Activated naive CD4-positive, alpha-beta T cell treated with anti-CD3 and anti-CD28 coated beads, Interleukin-2, amount 10 ng/mL, durations not matched to agents 7 days and 5 days (primary cell): ENCODE results near the gene IGFBP3.

Experiments
- CTCF ChIA-PET: fragments of 350-600 bp; sonication (Branson Sonifier 250); formaldehyde crosslinking; loops from one replicate; lab custom pipeline; 2021; ENCODE audit warnings: antibody characterized with exemption; lab: Charles Lee
- DNase-seq: peaks from one replicate; pipeline ENCODE4 v3.0.0-alpha.2; 2020
- H3K27ac Mint-ChIP-seq: one replicate; pipeline ENCODE4 v1.8.0; 2021; ENCODE audit warnings: mild to moderate bottlenecking, moderate library complexity, mixed read lengths
- H3K27me3 Mint-ChIP-seq: one replicate; pipeline ENCODE4 v1.8.0; 2021; ENCODE audit warnings: mild to moderate bottlenecking, mixed read lengths
- H3K36me3 Mint-ChIP-seq: one replicate; pipeline ENCODE4 v1.8.0; 2021; ENCODE audit warnings: mixed read lengths
- H3K4me1 Mint-ChIP-seq: one replicate; pipeline ENCODE4 v1.8.0; 2021; ENCODE audit warnings: mixed read lengths
- H3K4me3 Mint-ChIP-seq: one replicate; pipeline ENCODE4 v1.8.0; 2021; ENCODE audit warnings: mild to moderate bottlenecking, moderate library complexity, mixed read lengths
- H3K9me3 Mint-ChIP-seq: one replicate; pipeline ENCODE4 v1.8.0; 2021; ENCODE audit warnings: mixed read lengths

Gene IGFBP3

DNA sequence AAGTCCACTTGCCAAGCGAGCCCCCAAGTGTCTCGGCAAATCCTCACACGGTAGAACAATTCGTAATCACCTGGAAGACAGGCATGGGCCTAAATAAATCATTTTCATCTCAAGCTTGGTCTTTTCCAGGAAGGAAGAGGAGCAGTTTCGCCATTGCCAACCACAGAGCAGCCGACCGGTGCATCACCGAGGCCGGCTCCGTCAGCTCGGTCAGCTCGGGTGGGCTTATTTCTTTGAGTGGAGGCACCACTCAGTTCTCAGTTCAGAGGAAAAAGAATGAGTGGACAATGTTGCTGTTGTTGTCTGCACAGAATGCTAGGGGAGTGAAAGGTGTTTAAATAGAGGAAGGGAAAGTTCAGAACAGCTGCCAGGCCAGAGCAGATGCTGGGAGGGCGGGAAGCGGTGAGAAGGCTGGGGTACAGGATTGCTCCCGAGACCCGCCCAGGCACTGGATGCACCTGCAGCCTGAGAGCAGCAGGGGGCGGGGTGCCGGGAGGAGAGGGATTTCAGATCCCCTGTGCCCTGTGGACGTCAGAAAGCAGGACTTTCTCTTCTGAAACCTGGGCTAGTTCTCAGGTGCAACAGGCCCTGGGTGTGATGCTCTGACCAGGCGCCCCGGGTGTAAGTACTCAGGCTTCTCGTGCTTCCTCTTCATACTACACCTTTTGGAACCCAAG lies 17.7 kb upstream of the IGFBP3 start:
- H3K27ac Mint-ChIP-seq = no peak overlapping the region
- CTCF ChIA-PET = no interaction called here
- peaks cover 19% of the 10 kb centered on the region for H3K4me1 Mint-ChIP-seq
- H3K9me3 Mint-ChIP-seq = peaks cover 6% of the 10 kb centered on the region
- H3K27me3 Mint-ChIP-seq = no peaks in the 10 kb centered on the region
- peaks cover 3% of the 10 kb centered on the region for H3K36me3 Mint-ChIP-seq
- H3K4me3 Mint-ChIP-seq = no peak overlapping the region
- DNase-seq = no peak

DNA sequence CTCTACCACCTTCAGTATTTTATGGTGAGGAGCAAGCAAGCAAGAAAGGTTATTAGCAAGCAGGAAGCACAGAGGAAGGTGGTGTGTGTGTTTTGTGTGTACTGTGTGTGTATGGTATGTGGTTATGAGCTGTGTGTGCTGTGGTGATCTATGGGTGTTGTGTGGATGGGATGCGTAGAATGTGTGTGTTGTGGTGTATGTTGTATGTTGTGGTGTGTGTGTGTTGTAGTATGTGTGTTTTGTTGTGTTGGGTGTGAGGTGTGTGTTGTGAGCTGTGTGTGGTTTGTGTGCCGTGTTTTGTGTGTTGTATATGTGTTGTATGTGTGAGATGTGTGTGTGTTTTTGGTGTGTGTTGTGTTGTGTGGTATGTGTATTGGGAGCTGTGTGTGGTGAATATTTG lies 16.8 kb upstream of the IGFBP3 start:
- Mint-ChIP-seq H3K9me3 (peaks cover 6% of the 10 kb centered on the region), H3K36me3 (peaks cover 3% of the 10 kb centered on the region), H3K4me1 (peaks cover 19% of the 10 kb centered on the region), H3K27ac (no peak overlapping the region), H3K4me3 (no peak overlapping the region), H3K27me3 (no peaks in the 10 kb centered on the region)
- CTCF ChIA-PET = interaction anchor here (1.9 kb wide), 1 partner anchor 14 kb away, joined by 7 read pairs; no protein-coding TSS in a partner anchor
- DNase-seq = no peak

DNA sequence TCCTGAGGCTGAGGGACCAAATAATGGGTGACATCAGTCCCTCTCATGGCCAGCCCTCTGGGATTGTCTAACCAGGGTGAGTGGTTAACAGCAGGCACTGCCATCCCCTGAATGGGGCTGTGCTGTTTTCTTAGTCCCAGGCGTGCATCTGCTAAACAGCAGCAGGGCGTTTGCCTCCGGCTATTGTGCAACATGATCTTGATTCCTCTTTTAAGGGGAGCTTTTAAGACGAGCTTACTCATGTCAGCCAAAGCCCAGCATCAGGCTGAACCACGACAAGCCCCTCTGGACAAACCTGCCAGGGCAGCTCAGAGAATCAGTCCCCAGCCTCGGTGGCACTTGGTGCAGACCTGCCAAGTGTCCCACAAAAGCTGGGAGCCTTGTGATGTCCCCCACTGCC lies 16.2 kb upstream of the IGFBP3 start:
- no peaks in the 10 kb centered on the region for H3K27me3 Mint-ChIP-seq
- CTCF ChIA-PET = interaction anchor here (1.9 kb wide), 1 partner anchor 14 kb away, joined by 7 read pairs; no protein-coding TSS in a partner anchor
- no peak overlapping the region for H3K4me3 Mint-ChIP-seq
- no peak for DNase-seq
- H3K4me1 Mint-ChIP-seq = peaks cover 19% of the 10 kb centered on the region
- no peak overlapping the region for H3K27ac Mint-ChIP-seq
- H3K9me3 Mint-ChIP-seq = peaks cover 6% of the 10 kb centered on the region
- peaks cover 3% of the 10 kb centered on the region for H3K36me3 Mint-ChIP-seq

DNA sequence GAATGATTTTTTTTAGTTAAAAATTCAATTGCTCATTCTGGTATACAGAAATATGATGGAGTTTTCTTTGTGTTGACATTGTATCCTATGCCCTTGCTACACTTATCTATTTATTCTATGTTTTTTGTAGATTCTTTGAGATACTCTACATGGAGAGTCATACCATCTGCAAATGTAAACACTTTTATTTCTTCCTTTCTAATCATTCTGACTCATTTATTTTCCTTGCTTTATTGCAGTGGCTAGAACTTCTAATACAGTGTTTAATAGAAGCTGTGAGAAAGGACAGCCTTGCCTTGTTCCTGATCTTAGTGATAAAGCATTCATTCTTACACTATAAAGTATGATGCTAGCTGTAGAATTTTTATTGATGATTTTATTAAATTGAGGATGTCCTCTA lies 9.9 kb upstream of the IGFBP3 start:
- H3K27me3 Mint-ChIP-seq = peaks cover 4% of the 10 kb centered on the region
- no peaks in the 10 kb centered on the region for H3K9me3 Mint-ChIP-seq
- no peak overlapping the region for H3K4me3 Mint-ChIP-seq
- CTCF ChIA-PET = no interaction called here
- H3K4me1 Mint-ChIP-seq = peaks cover 3% of the 10 kb centered on the region
- H3K27ac Mint-ChIP-seq = no peak overlapping the region
- DNase-seq = no peak
- no peaks in the 10 kb centered on the region for H3K36me3 Mint-ChIP-seq

DNA sequence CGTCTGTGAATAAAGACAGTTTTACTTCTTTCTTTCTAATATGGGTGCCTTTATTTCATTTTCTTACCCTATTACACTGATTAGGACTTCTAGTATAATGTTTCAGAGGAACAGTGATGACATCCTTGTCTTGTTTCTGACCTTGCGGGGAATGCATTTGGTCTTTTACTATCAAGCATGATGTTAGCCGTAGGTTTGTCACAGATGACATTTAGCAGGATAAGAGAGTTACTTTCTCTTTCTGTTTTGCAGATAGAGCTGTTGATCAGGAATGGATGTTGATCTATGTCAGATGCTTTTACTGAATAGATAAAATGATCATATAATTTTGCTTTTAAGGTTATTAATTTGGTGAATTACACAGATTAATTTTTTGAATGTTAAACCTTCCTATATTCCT lies 6.6 kb upstream of the IGFBP3 start:
- peaks cover 29% of the 10 kb centered on the region for H3K27me3 Mint-ChIP-seq
- CTCF ChIA-PET = no interaction called here
- peak overlapping the region; percentile 16 for H3K4me3 Mint-ChIP-seq
- no peak for DNase-seq
- peak overlapping the region; percentile 53 for H3K27ac Mint-ChIP-seq
- no peaks in the 10 kb centered on the region for H3K9me3 Mint-ChIP-seq
- H3K4me1 Mint-ChIP-seq = peaks cover 10% of the 10 kb centered on the region
- H3K36me3 Mint-ChIP-seq = no peaks in the 10 kb centered on the region

DNA sequence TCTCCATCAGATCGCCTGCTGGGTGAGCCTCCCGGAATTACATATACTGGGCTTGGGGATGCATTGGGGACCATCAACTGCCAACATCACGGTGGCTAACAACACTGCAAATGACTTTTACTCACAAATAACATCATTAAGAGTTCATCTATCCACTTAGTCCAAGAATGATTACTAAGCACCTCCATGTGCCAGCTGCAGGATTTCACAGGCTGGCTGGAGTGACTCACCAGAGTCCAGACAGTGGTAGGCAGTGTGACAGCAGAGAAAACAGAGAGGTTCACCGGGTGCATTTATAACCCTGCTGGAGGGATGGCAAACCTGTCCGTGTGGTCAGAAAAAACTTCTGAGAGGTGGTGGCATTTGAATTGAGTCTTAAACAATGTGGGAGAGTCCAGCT lies 3.2 kb upstream of the IGFBP3 start:
- Mint-ChIP-seq H3K9me3 (no peaks in the 10 kb centered on the region), H3K4me1 (peaks cover 35% of the 10 kb centered on the region), H3K27ac (no peak overlapping the region), H3K27me3 (peaks cover 57% of the 10 kb centered on the region), H3K4me3 (no peak overlapping the region), H3K36me3 (no peaks in the 10 kb centered on the region)
- no peak for DNase-seq
- CTCF ChIA-PET = interaction anchor here (1.9 to 11.2 kb wide), 2 partner anchors 13 to 1162 kb away, joined by 7 to 84 read pairs; no protein-coding TSS in a partner anchor

DNA sequence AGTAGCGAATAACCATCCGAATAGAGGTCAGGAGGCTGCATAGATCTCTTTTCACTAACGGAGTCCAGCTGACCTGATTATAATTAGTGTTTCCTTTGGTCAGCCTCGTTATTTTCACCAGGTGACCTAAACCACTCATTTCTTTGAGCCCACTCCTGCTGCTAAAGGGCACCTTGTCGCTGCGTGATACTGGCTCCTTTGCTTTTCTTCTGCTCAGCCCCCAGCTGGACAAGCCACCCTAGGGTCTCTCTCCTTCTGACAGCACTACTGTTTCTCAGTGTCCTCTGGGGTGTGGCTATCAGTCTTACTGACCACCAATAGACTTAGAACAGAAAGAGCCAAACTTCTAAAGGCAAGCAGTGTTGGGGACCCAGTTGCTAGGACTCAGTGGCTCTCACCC lies 2.7 kb upstream of the IGFBP3 start:
- Mint-ChIP-seq H3K4me1 (peaks cover 38% of the 10 kb centered on the region), H3K27me3 (peaks cover 60% of the 10 kb centered on the region), H3K27ac (no peak overlapping the region), H3K4me3 (no peak overlapping the region), H3K36me3 (no peaks in the 10 kb centered on the region), H3K9me3 (no peaks in the 10 kb centered on the region)
- DNase-seq = no peak
- CTCF ChIA-PET = interaction anchor here (0.9 to 11.2 kb wide), 11 partner anchors 11 to 1329 kb away, joined by 3 to 84 read pairs (median 8); no protein-coding TSS in a partner anchor

DNA sequence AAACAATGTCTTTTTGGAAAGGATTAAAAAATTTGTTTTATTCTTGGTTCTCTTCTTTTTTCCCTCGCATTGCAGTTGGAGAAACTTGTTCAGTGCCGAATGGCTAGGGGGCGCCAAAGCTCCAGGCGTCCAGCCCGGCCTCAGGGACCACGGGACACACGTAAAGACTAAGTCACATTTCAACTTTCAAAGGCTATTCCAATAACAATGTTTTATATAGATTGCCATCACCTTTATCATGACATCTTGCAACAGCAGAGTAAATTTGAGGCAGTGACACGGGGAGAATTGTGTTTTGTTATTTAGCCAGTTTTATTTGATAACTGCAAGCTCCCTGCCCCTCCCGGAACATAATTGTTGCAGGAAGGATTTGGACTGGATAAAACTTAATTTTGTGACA lies 2.2 kb upstream of the IGFBP3 start:
- Mint-ChIP-seq H3K27ac (peak overlapping the region; percentile 81), H3K27me3 (peaks cover 65% of the 10 kb centered on the region), H3K4me3 (peak overlapping the region; percentile 24), H3K9me3 (no peaks in the 10 kb centered on the region), H3K4me1 (peaks cover 41% of the 10 kb centered on the region), H3K36me3 (no peaks in the 10 kb centered on the region)
- CTCF ChIA-PET = interaction anchor here (0.8 to 11.2 kb wide), 16 partner anchors 12 to 1330 kb away, joined by 3 to 84 read pairs (median 4); no protein-coding TSS in a partner anchor
- peak; percentile 74 for DNase-seq

DNA sequence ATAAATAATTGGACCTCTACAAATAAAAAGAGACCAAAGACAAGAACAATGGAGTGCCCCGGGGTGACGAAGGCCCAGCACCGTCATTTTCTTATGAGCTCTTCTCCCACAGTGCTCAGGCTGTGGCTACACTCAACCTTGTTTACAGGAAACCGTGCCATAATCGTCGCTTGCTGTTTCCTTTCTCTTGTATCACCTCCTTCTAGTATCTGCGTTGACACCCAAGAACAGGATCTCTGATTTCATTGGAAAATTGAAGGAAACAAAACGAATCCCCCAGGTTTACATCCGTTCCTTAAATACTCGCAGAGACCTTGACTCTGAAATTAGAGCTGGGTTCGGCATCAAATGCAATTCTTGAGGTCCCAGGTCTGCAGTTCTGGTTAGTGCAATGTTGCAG lies 1.7 kb upstream of the IGFBP3 start:
- peak overlapping the region; percentile 81 for H3K27ac Mint-ChIP-seq
- peaks cover 70% of the 10 kb centered on the region for H3K27me3 Mint-ChIP-seq
- H3K4me1 Mint-ChIP-seq = peaks cover 44% of the 10 kb centered on the region
- no peaks in the 10 kb centered on the region for H3K9me3 Mint-ChIP-seq
- H3K4me3 Mint-ChIP-seq = peak overlapping the region; percentile 24
- CTCF ChIA-PET = interaction anchor here (0.7 to 11.2 kb wide), 24 partner anchors 11 to 1343 kb away, joined by 3 to 84 read pairs (median 3); no protein-coding TSS in a partner anchor
- H3K36me3 Mint-ChIP-seq = no peaks in the 10 kb centered on the region
- DNase-seq = peak; percentile 43

DNA sequence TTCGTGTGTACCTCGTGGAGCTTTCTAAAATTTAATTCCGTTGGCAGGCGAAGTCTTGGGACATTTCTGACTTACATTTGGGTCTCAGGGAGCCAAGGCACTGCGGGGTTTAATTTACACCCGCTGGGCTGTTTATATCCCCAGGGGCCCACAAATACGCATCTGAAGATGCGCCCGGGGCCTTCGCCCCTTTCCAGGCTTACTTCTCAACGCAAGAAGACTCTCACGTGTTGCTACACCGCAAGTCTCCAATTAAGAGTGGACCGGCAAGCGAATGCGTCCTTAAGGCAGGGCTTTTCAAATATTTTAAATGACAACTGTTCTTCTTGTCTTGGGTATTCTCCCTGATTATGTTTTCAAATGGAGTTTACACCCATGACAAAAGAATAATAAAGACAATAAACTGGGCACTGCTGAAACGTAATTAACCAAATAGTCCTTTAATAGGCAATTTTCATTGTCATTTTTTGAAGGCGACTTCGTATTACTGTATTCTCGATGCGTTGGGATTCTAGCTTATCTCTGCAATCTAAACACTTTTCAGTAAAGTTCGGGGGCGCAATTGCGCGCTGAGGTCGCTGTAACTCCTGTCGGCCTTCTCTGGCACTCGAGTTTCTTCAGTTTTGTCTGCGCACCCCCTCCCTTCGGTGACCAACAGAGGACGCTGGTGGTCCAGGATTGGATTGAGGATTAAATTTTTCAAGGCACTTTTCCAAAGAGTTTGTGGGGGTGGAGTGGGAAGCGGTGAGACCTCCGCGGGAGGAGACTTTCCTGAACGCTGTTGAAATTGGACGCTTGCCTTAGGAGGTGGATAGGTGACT lies 837 bp upstream of the IGFBP3 start:
- H3K27me3 Mint-ChIP-seq = peaks cover 79% of the 10 kb centered on the region
- H3K4me1 Mint-ChIP-seq = peaks cover 47% of the 10 kb centered on the region
- peak overlapping the region; percentile 53 for H3K4me3 Mint-ChIP-seq
- CTCF ChIA-PET = interaction anchor here (0.7 to 11.2 kb wide), 17 partner anchors 10 to 1344 kb away, joined by 3 to 84 read pairs (median 4); no protein-coding TSS in a partner anchor
- DNase-seq = peak; percentile 42
- H3K9me3 Mint-ChIP-seq = no peaks in the 10 kb centered on the region
- peak overlapping the region; percentile 81 for H3K27ac Mint-ChIP-seq
- no peaks in the 10 kb centered on the region for H3K36me3 Mint-ChIP-seq

DNA sequence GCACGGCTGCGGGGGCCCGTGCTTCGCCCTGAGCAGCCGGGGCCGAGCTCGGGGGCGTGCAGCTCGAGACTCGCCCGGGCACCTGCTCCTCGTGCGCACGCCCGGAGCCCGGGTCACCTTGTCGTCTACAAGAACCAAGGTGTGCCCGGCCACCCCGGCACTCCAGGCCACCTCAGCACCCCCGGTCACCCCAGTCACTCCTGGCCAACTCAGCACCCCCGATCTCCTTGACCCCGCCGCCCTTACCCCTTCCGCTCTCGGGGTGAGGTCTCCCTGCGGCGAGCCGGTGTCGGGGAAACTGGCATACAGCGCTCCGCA lies 268 bp upstream of the IGFBP3 start:
- Mint-ChIP-seq H3K4me3 (peak overlapping the region; percentile 53), H3K27ac (no peak overlapping the region), H3K36me3 (no peaks in the 10 kb centered on the region), H3K27me3 (peaks cover 81% of the 10 kb centered on the region), H3K9me3 (no peaks in the 10 kb centered on the region), H3K4me1 (peaks cover 47% of the 10 kb centered on the region)
- no peak for DNase-seq
- CTCF ChIA-PET = interaction anchor here (2.5 to 11.2 kb wide), 2 partner anchors 424 to 1165 kb away, joined by 10 to 84 read pairs; no protein-coding TSS in a partner anchor

DNA sequence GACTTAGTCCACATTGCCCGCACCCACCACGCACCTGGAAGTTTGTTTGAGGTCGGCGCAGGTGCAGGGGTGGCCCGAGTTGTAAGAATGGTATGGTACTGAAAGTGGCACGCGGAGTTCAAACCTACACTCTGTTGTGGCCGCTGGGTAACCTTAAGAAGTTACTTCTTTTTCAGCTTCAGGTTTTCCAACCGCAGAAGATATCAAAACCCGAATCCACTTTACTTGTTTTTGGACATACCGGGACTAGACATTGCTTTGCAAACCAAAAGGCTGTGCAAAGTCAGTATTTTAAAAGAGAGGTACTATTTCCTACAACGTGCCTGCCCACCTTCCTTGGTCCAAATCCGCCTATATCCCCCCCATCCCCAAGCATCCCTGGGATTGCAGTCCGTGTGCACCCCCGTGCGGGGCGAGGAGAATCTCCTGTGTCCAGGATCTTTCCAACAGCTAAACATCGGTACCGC lies 1.0 kb downstream of the IGFBP3 start:
- H3K27me3 Mint-ChIP-seq = peaks cover 82% of the 10 kb centered on the region
- no peaks in the 10 kb centered on the region for H3K36me3 Mint-ChIP-seq
- CTCF ChIA-PET = interaction anchor here (1.3 to 11.2 kb wide), 3 partner anchors 24 to 1167 kb away, joined by 3 to 84 read pairs (median 11); no protein-coding TSS in a partner anchor
- H3K4me3 Mint-ChIP-seq = peak overlapping the region; percentile 71
- DNase-seq = no peak
- H3K4me1 Mint-ChIP-seq = peaks cover 47% of the 10 kb centered on the region
- H3K9me3 Mint-ChIP-seq = no peaks in the 10 kb centered on the region
- H3K27ac Mint-ChIP-seq = no peak overlapping the region

DNA sequence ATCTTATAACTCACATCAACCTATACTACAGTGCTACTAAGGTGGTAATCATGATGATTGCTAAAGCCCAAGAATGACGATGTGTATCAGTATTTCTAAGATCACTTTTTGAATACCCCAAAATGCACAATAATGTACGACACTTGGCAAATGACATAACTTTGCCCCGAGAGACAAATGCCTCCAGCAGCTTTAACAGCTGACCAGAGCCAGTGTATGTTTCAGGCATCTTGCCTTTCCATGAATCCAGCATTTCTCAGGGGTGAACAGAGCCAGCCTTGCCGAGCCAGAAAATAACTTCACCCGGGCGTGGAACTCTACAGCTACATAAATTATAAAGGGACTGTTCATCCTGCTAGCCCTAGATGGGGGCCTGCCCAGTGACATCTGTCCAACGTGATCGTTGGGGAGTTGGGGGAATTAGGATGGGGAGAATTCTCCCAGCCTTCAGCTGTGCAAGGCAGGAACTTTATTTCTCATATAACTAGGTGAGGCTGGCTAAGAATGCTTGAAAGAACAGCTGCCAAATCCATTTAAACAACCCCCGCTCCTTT lies 1.8 kb downstream of the IGFBP3 start:
- H3K27me3 Mint-ChIP-seq = peaks cover 75% of the 10 kb centered on the region

DNA sequence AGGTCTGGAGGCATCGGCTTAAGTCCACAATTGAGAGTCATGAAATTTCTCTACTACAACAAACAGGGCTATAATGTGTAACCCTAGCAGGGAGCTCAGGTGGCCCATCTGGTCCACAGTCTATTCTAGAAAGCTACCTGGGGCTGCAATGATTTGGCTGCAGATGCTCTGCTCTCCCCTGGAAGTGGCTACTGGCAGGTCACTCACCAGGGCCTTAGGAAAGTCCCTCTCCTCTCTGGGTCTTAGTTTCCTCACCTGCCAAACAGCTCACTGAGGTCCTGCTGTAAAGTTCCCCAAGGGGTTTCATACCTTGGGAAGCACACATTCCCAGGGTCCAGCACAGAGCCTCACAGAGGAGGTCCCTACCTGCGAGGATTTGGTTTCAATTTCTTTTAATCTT lies 2.5 kb downstream of the IGFBP3 start:
- Mint-ChIP-seq H3K4me1 (peaks cover 47% of the 10 kb centered on the region), H3K36me3 (no peaks in the 10 kb centered on the region), H3K9me3 (no peaks in the 10 kb centered on the region), H3K27ac (no peak overlapping the region), H3K27me3 (peaks cover 67% of the 10 kb centered on the region), H3K4me3 (no peak overlapping the region)
- DNase-seq = no peak
- CTCF ChIA-PET = interaction anchor here (0.6 to 11.2 kb wide), 7 partner anchors 9 to 1173 kb away, joined by 3 to 84 read pairs (median 4); no protein-coding TSS in a partner anchor

More for the DNA sequence above, 1.8 kb downstream of the IGFBP3 start:
- Mint-ChIP-seq H3K9me3 (no peaks in the 10 kb centered on the region), H3K27ac (no peak overlapping the region), H3K36me3 (no peaks in the 10 kb centered on the region), H3K4me3 (no peak overlapping the region), H3K4me1 (peaks cover 47% of the 10 kb centered on the region)
- DNase-seq = no peak
- CTCF ChIA-PET = interaction anchor here (1.1 to 11.2 kb wide), 5 partner anchors 10 to 1172 kb away, joined by 3 to 84 read pairs (median 11); no protein-coding TSS in a partner anchor
